NCI-H1092 (cell line): ENCODE data around the gene KCNH5.
"Not testable (repeated sequence)": the region's sequence is repeated elsewhere in the genome, so short reads cannot be mapped to it uniquely, and the experiment has no call there.

Source experiments
- DNase-seq: peaks from one replicate; lab custom pipeline; 2025; lab: John Stamatoyannopoulos, UW

KCNH5 gene

DNA sequence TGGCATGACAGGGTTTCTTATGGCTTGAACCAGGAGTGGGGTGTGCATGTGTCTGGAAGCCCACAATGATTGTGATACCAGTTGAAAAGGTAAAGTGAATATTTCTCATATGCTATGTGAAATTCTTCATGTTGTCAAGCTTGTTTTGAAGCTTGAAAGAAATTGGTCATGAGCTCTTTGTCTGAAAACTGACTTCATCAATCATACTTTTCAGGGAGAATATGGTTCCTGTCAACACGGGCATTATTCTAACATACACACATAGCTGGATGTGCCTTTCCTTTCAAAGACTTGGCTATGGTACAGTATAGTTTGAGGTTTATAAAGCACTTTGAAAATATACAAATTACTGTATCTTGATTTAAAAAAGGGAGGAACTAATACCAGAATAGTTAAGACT, 158.8 kb downstream of the KCNH5 start:
- no peak for DNase-seq

DNA sequence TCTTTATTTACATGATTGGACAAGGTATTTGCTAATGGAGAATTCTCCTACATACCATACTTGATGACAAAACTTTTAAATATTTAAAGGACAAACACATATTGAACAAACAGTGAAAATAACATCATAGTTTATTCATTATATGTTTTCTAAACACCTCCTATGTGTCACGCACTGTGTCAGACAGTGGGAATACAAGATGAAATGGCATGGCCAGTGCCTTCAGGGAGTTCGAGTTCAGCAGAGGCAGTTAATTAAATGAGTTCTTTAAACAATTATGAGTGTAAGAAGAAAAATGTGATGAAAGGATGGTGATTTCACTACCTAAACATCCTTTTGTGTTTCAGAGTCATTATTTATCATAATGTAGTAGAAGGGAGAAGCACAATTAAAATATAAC, 159.8 kb downstream of the KCNH5 start:
- DNase-seq: no peak

DNA sequence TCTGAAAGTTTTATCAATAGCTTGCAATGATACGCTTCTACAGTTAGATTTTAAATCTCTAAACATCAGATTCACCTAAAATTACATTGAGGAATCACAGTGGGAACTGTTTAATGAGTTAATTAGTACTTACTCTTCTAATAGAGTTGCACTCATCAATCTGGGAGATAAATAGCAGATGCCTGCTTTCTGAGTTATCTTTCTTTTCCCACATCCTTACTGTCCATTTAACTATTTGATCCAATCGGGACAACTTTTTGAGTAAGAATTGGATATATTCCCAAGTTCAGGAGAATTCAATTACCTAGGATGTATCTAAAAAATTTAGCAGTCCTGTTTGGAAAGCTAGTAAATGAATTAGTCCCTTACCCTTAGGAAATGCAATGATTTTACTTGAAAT, 162.3 kb downstream of the KCNH5 start:
- DNase-seq: no peak

DNA sequence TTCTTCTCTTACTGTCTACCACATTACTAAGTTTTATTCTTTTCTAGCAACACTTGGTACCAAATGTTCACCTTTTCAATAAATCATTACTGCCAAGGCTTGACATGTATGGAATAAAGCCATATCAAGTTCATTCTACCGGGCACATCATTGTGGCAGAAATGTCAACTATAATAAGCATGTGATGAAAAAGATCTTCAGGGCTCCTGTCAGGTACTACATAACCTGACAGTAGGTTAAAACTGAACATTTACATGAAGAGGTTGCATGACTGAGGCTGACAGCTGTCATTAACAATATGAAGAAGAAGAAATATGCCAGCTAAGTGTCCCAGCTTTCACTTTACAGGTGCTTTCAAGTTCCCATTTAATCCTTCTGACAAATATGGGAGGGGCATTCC, 178.9 kb downstream of the KCNH5 start:
- DNase-seq: no peak

DNA sequence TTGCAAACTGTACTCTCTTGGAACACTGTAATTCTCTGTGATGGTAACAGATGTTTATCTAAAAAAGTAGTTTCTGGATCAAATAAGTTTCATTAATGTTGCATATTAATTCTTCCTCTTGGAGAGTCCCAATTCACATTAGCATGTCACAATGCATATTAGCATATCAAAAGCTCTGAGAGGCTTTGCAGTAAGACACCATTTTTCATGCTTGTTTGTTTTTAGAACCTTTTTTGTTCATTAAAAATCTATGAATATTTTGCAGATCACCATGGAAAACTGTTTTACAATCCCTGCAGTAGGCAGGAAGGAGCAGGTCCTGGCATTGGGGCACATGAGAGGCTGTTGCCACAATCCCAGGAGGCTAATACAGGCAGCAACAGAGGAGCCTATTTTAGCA, 180.7 kb downstream of the KCNH5 start:
- DNase-seq: no peak

DNA sequence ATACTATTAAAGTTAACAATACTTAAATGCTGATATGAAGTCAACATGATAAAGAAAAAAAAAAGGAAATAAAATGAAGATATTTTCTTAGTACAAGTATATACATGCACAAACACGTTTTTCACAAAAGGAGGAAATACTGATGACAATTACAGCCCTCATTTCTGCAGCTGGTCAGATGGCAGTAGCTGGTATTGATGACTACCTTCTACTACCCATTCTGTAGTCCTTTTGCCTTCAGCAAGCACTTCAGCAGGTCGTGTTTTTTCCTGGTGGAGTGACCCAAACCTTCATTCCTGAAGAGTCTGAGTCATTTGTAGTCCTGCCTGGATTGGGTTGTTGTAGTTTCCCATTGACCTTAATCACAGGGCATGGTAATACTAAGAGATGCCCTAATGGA, 187.2 kb downstream of the KCNH5 start:
- not testable (repeated sequence) for DNase-seq

DNA sequence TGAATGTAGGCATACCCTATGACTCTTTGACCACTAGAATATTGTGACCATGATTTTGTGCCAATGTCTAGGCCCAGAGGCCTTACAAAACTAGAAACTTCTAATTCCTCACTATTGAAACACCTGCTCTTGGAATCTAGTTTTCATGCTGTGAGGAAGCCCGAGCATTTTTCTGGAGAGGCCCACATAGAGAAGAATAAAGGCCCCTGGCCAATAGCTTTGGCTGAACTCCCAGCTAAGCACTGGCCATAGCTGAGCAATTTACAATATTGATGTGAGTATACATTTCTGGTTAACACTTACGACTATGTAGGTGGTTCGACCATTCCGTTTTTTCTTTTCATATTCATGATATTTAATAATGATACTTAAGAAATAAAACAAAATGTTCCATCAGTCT, 190.3 kb downstream of the KCNH5 start:
- DNase-seq: no peak

DNA sequence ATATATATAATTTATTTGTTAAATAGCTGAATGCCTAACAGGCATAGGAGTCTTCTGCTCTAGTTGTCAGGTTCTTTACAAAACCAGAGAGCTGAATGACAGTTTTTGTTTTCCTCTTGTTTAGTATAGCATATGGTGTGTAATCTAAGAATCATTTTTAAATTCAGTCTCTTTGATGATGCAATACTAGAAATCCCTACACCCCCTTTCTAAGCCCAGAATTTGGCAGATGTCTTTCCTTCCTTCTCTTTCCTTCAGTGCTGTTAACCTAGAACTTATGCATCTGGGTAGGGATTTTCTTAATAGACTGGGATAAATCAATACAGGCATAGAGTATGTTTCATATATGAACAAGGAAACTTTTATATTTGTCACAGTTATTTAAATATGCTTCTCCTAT, 198.1 kb downstream of the KCNH5 start:
- DNase-seq: no peak

DNA sequence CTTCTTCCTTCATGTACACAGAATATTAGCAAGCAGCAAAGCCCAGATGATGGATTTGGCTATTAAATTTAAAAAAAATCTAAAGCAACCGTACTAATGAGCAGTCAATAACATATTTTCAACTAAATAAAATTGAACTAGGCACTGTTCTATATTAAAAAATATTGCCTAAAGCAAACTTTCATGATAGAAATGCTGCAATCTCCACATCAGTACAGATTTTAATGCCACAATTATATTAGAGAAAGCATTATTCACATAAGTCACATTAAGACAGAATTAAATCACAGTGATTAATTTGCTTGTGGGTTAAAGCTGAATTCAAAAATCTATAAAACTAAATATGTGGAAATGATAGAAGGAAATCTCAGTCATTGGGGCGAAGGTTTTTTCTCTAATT, 200.7 kb downstream of the KCNH5 start:
- no peak for DNase-seq

DNA sequence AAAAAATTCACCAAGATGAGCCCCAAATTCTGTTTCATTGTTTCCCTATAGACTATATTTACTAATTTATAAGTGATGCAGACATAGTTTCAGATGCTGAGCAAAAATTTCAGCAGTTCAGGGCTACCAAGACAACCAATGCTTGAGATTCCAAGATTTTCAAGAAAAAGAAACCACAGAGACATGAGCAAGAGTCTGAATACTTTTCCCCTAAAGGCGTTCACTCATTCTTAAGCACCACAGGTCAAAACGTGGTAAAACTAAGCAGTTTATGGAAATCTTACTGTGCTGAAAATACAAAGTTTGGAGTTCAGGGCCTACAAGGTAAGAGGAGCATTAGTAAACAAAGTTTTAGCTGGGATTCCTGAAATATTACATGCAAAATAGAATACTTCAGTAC, 221.2 kb downstream of the KCNH5 start:
- no peak for DNase-seq

DNA sequence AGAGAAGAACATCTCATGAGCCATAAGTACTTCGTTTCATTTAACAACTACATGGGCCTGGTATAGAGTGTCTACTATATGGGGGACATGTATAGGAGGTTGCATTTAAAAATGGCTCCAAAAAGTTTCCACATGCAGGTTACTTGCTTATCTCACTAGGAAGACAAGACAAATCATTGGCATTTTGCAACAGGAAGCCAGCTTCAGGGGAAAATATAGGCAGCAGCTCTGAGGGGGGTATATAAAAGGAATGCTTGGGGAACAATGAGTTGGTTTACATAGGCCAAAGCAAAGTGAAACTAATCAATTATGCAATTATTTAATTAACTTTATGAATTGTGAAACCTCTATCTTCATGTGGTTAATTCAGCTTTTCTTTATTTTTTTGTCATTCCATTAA, 225.3 kb downstream of the KCNH5 start:
- no peak for DNase-seq

DNA sequence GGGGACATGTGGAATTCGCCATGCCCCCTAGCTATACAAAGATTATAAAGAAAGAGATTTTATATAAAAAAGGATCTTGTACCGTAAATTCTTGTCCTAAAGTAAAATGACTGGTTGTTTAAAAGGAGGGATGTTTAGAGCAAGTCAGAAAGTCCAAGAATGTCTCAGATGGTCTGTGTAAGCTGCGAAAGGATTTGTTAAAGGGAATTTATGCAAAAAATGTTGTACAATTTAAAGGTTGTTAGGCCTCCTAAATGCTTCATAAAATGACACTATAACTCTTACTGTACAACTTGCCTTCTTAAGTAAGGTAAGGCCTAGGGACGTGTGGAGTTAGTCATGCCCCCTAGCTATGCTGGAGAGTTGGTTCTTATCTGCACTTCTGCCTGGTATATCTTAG, 237.6 kb downstream of the KCNH5 start:
- no peak for DNase-seq

DNA sequence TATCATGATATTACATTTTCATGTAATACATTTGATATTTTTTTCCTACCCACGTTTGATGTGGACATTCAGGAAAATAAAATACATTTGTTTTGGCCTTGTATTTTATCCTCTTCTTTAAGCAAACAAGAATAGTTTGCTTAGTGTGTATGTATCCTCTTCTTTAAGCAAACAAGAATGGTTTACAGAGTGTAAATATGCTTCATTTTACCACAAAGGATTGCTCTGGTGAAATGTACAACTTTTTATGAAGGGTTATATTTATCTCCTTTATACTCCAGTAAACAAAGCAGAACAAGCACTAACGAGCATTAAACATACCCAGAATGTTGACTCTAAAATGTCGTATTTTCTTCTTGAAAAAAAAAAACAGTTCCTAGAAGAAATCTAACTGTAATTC, 244.7 kb downstream of the KCNH5 start:
- DNase-seq: no peak

DNA sequence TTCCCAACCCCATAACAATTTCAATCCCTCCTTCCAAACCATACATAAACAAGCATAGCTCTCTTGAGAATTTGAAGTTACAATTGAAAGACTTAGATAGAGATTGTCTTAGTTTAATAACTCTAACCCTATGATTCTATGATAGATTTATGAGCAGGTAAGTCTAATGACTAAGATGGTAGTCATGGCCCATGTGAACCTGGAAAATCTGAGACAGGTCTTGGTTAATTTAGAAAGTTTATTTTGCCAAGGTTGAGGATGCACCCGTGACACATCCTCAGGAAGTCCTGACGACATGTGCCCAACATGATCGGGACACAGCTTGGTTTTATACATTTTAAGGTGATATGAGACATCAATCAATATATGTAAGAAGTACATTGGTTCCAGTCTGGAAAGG, 248.8 kb downstream of the KCNH5 start:
- DNase-seq: no peak

DNA sequence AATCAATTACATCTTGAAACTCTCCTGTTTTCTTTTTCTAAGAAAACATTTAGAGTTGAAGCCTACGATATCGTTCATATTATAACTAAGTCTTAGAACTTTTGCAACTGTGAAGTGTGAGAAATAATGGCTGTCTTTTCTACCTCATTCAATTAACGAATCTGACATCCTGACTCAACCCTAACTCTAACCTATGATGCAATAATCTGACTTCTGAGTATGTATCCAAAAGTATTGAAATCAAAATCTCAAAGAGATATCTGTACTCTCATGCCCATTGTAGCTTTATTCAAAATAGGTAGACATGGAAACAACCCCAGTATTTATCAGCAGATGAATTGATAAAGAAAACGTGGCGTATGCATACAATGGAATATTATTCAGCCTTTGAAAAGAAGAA, 252.7 kb downstream of the KCNH5 start:
- no peak for DNase-seq

DNA sequence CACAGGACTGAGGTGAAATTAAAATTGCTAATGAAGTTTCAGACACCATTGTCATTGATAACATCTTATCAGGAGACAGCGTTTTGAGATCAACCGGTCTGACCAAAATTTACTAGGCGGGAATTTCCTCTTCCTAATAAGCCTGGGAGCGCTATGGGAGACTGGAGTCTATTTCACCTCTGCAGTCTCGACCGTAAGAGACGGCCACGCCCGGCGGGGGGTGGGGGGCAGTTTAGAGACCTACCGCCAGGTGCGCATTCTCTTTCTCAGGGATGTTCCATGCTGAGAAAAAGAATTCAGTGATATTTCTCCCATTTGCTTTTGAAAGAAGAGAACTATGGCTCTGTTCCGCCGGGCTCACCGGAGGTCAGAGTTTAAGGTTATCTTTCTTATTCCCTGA, 263.9 kb downstream of the KCNH5 start:
- DNase-seq: not testable (repeated sequence)

DNA sequence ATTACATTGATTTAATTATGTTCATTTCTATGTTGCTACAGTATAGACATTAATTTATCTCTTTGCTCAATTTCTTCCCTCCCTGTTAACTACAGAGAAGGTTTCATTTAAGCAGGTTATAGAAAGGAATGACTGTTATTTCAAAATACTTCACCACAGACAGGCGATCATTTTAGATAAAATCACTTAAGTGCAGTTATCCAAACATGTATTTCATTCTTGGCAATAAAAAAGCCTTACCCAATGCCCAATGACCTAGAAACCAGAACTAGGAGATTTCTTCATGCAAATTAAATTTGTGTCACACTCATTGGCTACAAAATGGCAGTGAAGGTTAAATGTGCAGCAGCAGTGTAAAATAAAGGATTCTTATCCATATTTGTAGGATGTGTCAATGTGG, 266.4 kb downstream of the KCNH5 start:
- DNase-seq: no peak

DNA sequence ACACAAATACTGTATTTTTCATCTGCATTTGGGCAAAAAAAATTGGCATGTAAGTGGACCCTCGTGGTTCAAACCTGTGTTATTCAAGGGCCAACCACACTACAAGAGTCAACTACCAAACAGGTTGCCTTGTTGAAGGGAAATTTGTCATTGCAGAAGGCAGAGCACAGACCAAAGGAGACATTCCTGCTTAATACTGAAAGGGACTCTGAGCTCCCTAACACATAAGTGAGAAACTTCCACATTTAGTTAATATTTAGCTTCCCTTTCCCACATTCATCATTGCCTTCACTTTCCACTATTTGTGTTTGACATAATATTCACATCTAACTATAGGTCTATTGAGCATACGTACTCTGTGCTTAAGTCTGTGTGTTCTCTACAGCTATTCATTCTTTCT, 266.9 kb downstream of the KCNH5 start:
- DNase-seq: no peak

DNA sequence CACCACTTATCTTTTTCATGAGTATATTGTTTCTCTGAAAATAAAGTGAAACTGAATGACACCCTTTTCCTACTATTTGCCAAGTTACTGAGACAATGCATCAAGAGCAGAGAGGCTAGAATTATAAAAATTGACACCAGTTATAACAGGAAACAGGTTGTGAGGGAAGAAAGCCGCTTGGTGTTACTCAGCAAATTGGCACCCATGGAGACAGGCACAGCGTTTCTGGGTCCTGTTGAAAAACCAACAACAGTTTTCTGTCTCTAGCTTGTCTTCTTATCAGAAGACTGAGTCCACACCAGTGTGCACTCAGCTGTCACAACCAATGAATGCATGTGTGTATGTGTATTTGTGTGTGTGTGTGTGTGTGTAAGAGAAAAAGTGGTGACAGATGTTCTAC, 267.7 kb downstream of the KCNH5 start:
- no peak for DNase-seq

DNA sequence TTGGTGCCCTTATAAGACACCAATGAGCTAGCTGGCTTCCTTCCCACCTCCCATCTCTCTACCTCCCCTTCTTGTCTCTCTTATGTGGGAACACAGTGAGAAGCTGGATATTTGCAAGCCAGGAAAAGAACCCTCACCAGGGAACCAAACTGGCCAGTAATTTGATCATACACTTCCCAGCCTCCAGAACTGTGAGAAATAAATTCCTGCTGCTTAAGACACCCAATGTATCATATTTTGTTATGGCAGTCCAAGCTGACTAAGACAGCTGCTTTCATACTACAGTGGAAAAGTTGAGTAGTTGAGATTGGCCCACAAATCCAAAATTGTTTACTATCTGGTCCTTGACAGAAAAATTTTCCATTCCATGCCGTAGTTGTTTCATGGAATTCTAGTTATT, 269.0 kb downstream of the KCNH5 start:
- DNase-seq: no peak

DNA sequence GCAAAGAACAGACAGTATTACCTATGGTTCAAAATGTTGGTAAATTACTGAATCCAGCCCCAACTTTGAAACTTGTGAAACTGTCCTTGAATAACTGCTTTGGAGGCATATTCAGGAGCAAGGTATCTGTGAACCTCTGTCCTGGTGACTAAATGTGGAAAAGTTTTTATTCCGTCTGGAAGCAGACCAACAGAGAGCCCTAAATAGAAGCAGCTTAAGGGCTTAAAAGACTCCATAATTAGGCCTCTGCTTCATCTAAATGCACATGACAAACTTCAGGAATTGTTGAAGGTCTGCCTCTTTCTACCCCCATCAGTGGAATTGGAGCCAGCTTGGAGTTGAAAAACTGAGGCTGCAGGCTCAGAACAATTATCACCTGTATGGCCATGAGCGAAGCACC, 276.5 kb downstream of the KCNH5 start:
- no peak for DNase-seq

DNA sequence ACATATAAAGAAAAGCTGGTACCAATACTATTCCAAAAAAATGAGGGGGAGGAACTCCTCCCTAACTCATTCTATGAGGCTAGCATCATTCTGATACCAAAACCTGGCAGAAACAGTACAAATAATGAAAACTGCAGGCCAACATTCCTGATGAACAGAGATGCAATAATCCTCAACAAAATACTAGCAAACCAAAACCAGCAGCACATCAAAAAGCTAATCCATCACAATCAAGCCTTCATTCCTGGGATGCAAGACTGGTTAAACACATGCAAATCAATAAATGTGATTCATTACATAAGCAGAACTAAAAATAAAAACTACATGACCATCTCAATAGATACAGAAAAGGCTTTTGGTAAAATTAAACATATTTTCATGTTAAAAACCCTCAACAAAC, 281.3 kb downstream of the KCNH5 start:
- DNase-seq: no peak

DNA sequence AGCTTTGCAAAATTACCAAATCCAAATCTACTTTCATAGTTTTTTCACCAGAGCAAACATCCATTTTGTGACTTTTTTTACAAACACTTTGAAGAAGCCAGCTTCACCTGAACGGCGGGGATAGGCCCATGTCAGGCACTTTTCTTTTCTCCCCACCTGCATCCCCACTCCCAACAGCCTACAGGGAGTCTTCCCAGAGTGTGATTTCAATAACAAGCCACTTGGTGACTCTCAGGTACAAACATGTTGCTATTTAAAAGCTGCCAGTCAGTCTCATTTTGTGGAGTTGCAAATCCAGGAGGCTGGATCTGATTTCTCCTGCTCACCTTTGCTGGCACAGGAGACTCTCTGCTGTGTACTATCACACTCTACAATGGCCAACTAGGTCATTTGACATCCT, 285.5 kb downstream of the KCNH5 start:
- DNase-seq: no peak

DNA sequence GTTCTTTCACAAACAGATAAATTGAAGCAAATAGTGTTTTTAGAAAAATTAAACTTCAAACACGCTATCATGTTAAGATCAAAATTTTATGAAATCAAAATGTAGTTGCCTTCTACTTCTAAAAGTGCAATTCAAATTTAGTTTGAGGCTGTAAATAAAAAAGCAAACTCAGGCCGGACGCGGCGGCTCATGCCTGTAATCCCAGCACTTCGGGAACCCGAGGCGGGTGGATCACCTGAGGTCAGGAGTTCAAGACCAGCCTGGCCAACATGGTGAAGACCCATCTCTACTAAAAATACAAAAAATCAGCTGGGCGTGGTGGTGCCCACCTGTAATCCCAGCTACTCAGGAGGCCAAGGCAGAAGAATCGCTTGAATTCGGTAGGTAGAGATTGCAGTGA, 298.4 kb downstream of the KCNH5 start:
- not testable (repeated sequence) for DNase-seq

DNA sequence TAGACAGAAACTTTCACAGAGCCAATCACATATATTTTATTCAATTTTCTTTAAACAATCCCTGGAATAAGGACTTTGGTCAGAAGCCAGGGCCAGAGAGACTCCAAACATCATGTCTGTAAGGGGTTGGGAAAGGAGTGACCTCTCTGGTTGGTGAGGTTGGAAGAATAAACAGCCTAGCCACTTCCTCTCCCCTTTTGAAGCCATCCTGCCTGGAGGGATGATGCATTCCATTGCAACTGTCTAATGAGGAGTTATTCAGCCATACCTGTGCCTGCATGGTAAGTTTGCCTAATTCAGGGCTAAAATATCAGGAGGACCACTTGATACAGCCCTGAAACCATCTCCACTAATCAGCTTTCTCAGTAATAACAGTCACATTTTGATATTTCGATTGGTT, 299.8 kb downstream of the KCNH5 start:
- DNase-seq: no peak
